A549 (cell line): ENCODE data around the gene CADM1.

Experiments used
- CBX2 ChIP-seq: fragments of 200-600 bp; sonication (generic); IDR thresholded peaks from 2 replicates; pipeline ENCODE4 v1.6.1; 2016; ENCODE audit warnings: low read depth, mild to moderate bottlenecking, borderline replicate concordance
- EP300 ChIP-seq, 2 experiments: fragments of >200 bp; sonication (Bioruptor Twin); formaldehyde crosslinking; IDR thresholded peaks; 2 replicates in 1 of 2; 3 replicates in 1 of 2; pipeline ENCODE4 v1.6.1; 2016 to 2017
- POLR2A ChIP-seq: IDR thresholded peaks from 2 replicates; pipeline ENCODE4 v1.6.1; 2012; ENCODE audit warnings: mild to moderate bottlenecking, low read length
- TF ChIP-seq, protein P1 (sequence below): fragments of >200 bp; sonication (Bioruptor Twin); formaldehyde crosslinking; IDR thresholded peaks from 3 replicates; pipeline ENCODE4 v1.5.1; 2016
- TF ChIP-seq, protein P2 (sequence below): fragments of 200-600 bp; sonication (generic); IDR thresholded peaks from 2 replicates; pipeline ENCODE4 v1.6.1; 2016; ENCODE audit warnings: antibody characterized with exemption, mild to moderate bottlenecking, moderate library complexity

DNA sequence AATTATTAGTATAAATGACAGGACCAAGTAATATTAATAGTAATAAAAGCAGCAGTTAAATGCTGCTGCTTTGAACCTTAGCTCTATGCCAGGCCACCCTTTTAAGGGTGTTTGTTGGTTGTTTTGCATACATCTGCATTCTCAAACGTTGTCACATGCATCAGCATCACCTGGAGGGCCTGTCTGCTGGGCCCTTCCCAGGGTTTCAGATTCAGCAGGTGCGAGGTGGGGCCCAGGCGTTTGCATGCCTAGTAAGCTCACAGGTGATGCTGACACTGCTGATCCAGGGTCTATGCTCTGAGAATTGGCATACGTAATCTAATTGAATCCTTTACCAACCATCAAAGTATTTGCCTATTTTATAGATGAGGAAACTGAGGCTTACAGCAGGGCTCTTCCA is 246.5 kb downstream of the CADM1 start:
- no peak for TF ChIP-seq POLR2A
- TF ChIP-seq, protein P1, sequence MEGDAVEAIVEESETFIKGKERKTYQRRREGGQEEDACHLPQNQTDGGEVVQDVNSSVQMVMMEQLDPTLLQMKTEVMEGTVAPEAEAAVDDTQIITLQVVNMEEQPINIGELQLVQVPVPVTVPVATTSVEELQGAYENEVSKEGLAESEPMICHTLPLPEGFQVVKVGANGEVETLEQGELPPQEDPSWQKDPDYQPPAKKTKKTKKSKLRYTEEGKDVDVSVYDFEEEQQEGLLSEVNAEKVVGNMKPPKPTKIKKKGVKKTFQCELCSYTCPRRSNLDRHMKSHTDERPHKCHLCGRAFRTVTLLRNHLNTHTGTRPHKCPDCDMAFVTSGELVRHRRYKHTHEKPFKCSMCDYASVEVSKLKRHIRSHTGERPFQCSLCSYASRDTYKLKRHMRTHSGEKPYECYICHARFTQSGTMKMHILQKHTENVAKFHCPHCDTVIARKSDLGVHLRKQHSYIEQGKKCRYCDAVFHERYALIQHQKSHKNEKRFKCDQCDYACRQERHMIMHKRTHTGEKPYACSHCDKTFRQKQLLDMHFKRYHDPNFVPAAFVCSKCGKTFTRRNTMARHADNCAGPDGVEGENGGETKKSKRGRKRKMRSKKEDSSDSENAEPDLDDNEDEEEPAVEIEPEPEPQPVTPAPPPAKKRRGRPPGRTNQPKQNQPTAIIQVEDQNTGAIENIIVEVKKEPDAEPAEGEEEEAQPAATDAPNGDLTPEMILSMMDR: no peak
- TF ChIP-seq, protein P2, sequence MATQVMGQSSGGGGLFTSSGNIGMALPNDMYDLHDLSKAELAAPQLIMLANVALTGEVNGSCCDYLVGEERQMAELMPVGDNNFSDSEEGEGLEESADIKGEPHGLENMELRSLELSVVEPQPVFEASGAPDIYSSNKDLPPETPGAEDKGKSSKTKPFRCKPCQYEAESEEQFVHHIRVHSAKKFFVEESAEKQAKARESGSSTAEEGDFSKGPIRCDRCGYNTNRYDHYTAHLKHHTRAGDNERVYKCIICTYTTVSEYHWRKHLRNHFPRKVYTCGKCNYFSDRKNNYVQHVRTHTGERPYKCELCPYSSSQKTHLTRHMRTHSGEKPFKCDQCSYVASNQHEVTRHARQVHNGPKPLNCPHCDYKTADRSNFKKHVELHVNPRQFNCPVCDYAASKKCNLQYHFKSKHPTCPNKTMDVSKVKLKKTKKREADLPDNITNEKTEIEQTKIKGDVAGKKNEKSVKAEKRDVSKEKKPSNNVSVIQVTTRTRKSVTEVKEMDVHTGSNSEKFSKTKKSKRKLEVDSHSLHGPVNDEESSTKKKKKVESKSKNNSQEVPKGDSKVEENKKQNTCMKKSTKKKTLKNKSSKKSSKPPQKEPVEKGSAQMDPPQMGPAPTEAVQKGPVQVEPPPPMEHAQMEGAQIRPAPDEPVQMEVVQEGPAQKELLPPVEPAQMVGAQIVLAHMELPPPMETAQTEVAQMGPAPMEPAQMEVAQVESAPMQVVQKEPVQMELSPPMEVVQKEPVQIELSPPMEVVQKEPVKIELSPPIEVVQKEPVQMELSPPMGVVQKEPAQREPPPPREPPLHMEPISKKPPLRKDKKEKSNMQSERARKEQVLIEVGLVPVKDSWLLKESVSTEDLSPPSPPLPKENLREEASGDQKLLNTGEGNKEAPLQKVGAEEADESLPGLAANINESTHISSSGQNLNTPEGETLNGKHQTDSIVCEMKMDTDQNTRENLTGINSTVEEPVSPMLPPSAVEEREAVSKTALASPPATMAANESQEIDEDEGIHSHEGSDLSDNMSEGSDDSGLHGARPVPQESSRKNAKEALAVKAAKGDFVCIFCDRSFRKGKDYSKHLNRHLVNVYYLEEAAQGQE: no peak
- no peak for TF ChIP-seq EP300 (IDR thresholded peaks at IDR 0.05)
- TF ChIP-seq CBX2: no peak
